ENCODE measurements around the gene PDE4D.

Gene PDE4D

DNA sequence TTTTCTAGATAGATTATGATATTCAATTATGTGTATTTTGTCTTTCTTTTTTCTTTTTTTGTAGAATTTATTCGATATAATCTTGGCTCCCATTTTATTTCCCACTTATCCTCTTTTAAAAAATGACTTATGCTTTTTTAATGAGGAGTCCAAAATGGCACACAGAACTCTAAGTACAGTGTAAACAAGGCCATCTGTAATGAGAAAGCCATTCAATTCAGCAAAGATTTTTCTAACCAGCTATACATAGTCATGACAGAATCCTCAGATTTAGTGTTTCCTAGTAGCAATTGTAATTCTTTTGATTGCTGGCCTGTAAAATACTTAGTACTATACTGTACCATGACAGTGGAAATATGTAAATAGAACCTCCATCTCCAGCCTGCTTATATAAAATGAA is 659.3 kb downstream of the PDE4D start:
- no peak for DNase-seq

DNA sequence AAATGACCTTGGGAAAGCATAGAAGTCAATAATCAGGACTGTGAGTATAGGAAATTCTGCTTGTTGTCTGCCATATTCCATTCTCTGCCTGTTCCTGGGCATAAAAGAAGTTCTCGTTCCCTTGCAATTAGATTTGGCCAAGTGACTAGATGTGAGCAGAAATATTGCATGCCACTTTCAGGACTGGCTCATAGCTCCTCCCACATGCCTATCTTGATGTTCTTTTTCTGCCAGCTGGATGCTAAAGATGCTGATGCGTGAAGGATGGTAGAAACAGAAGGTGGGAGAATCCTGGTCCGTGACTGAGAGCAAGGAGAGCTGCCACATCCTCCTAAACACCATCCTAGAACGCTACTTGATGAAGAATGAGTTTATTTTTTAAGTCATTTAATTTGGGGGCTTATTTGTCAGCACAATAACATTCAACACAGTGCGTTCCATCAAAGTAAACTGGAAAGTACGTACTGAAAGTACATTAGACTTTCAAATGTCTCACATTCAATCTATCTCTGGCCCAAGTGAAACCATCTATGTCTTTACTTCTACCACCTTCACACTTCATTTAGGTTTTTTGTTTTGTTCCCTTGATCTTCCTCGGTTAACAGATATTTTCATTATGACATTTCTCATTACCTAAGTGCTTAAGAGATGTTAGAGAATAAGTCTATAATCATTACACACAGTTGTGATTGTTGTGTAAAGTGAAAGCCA is 662.1 kb downstream of the PDE4D start:
- no peak for DNase-seq

GRCh38 chr5:59222687-59223511 is 670.6 kb downstream of the PDE4D start:
- peak; percentile 27 for DNase-seq

DNA sequence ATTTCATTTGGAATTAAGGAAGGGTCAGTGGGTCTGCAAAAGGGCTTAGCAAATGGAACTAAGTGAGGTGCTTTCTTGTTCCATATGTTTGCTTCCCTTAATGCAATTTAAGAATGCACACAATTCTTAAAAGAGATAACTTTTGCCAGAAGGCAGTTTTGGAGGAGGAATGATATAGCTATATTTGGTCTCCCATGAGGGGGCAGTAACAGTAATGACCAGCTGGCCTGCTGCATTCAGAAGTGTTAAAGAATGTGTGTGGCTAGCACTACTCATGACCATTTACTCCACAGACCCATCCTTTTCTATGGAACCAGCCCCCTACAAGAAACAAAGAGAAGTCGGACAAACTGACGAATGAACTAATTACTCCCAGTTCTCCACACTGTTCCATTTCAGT is 671.8 kb downstream of the PDE4D start:
- peak; percentile 14 for DNase-seq

GRCh38 chr5:59218424-59219045 is 675.0 kb downstream of the PDE4D start:
- DNase-seq: peak; percentile 18

- DNase-seq: no peak
Observed at GRCh38 chr5:59216841-59217240, 676.7 kb downstream of the PDE4D start.

DNA sequence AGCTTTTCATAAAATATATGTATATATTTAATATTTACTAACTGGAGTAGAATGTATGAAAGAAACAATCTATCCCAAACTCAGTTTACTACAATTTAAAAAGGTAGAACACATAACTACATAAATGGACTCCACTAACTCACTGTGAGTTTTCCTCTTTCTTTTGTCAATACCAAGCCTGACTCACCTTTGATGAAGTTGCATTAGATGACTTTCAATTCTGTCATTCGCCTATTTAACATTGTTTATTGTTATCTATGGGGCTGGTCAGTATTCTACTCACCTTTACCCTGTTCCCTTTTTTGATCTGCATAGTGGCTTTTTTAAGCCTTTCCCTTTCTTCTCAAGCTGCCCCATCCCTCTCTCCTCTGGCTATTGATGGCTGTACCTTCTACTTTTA is 680.9 kb downstream of the PDE4D start:
- DNase-seq: no peak

DNA sequence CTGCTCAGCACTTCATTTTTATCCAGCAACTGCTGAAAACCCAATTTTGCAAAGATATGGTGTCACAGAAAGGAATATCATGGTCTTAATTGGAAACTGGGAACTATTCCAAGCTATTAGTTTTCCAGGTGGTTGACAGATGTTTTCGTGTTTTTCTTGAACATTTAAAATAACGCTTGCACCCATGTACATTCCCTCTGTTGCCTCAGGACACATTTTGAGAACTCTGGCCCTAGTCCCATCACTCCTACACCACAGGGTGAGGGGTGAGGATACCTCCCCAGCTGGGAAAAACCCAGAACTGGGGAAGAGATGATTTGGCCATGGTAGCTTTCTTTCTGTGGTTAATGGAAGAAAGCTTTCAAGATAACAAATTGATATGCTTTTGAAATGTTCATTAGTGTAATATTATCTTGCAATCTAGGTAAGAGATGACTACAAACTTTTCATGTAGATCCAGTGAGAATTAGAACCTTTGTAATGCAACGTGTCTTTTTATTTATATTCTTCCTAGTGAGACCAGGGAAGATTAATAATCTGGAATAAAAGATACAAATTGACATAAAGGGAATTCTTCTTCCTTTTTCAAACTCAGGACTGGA is 683.7 kb downstream of the PDE4D start:
- DNase-seq: peak; percentile 83

GRCh38 chr5:59208474-59208873 is 685.1 kb downstream of the PDE4D start:
- DNase-seq: no peak

- peak; percentile 37 for DNase-seq
Observed at GRCh38 chr5:59207401-59207800, 686.1 kb downstream of the PDE4D start.

- peak; percentile 88 for DNase-seq
Observed at GRCh38 chr5:59206132-59206581, 687.4 kb downstream of the PDE4D start.

GRCh38 chr5:59204114-59204897 is 689.2 kb downstream of the PDE4D start:
- no peak for DNase-seq

- DNase-seq: no peak
Observed at GRCh38 chr5:59199868-59200267, 693.7 kb downstream of the PDE4D start.

DNA sequence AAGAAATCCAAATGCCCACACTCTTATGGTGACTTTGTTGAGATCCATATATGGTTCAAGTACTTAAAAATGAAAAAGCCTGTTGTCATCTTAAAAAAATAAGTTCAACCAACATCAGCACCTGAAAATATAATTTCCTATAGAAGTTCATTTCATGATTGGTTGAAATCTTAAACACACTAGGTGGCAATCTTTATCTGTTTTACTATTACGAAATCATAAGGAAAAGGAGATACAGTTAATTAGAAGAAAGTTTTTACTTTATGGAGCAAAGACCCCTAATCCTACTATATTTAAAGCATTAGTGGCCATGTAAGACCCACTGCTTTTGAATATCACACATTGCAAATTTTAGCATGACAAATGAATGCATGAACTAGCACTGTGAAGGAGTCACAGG is 694.7 kb downstream of the PDE4D start:
- no peak for DNase-seq

GRCh38 chr5:59198365-59198764 is 695.2 kb downstream of the PDE4D start:
- DNase-seq: no peak

DNA sequence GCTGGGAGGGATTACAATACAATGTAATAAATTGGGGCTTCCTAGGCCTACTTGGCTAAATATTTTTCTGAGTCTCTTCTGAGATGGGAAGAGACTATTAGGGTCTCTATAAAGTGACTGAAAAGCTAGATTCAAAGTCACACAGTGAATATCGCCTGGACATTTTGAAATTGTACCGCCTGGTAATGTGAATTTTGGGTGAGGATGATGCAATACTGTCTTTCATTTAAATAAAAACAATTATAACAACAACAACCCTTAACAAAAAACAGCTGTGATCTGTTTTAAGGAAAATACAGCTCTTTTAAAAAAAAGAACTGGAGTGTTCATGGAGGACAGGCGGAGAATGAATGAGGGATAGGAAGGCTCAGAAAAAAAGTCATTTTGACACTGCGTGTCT is 695.6 kb downstream of the PDE4D start:
- DNase-seq: no peak

DNA sequence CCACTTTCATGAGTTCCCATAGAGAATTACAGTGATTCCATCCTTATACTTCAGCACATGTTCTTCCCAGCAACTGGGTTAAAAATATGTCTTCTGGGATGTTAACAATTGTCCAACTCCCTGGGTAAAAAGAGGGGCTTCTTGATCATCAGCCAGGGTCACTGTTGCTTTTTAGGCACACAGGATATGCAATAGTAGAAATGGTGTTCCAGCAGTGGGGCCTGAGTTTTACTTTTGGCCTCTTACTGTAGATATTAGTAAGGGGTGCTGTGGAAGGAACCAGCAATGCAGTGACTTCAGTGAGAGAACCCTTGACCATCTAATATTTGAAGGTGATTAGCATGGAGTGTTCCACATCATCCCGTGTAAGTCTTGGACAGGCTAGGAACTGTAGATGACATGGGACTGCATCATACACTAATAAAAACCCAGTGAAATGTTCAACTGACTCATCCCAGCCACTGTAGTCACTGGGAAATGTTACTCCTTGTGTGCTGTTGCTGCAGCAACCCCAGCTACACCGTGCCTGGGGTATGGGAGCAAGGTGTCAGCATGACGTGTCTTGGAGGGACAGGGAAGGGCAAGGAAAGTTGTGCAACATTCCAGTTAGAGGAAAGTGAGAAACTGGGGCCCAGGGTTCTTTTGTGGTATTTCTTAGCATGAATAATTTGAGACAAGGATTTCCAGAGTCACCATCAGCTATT is 699.8 kb downstream of the PDE4D start:
- peak; percentile 86 for DNase-seq

GRCh38 chr5:59190746-59191145 is 702.8 kb downstream of the PDE4D start:
- no peak for DNase-seq

DNA sequence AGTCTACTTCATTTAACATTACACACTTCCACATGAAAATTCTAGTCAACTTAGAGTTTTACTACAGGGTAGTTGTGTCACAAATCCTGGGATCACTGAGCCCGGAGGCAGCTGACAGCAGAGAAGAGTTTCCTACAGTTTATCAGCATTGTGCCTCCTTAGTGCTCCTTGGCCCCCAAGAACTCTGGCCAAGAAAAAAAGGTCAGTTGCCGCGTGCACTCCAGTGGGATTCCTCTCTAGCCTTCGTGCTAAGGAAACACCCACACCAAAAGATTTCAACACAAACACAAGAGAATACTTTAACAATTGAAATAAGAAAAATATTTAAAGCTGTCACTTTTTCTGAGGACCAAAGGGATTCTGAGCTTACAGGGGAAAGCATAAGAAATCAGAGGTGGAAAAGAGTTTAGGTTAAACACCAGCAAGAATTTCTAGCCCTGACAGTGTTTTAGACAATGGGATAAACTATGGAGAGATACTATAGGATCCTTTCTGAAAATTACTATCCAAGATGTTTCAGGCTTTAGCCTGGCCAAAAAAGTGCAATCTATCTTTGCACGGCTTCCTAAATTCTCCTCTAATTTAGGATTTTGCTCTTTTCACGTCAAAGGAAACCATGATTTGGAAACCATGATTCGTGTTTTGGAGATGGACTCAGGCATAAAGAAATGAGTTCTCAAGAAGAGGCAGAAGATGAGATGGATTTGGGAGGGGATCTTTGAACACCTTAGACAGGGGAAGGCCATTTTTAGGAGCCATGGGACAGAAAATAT is 703.9 kb downstream of the PDE4D start:
- no peak for DNase-seq

DNA sequence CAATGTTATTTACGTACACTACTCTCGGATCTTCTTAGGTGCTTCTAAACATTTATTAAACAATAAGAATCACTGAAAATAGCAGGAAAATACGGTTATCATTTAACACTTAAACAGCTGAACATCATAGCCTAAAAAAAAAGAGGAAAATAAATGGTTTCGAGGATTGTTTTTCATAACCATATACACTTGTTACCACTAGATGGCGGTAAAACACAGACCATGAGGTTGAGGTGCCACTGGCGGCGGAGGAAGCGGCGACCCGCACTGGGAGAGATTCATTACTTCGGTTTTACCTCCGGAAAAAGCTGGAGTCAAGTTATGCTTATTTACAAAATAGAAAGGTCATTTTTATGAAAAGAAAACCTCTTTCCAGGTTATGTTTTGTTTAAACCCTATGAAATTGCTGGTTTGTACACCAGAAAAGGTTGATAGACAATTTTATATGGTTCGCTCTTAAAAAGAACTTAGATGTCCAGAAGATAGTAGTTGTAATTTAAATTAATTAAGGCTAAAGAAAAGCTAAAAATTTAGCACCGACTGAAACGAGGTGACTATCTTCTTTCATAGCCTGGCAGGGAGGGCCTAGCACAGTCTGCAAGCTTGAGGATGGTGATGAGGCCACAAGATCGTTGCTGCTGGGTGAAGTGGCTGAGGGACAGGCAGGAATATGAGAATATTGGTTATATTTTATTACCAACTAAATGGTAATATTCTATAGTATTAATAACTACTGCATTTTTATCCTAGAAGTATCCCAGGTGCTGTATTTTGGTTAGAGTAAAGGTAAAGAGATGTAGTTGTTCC is 704.9 kb downstream of the PDE4D start:
- peak; percentile 70 for DNase-seq
